HFF-Myc (cell line): ENCODE data around the gene SLC43A1.

Experiments used
- DNase-seq: peaks from one replicate; pipeline ENCODE4 v3.0.0-alpha.2; 2011; ENCODE audit warnings: low read depth; ENCODE audit errors: extremely low read depth
- H3K4me3 ChIP-seq: replicated peaks from 2 replicates; pipeline ENCODE4 v1.5.1; 2011; ENCODE audit warnings: low read depth, mild to moderate bottlenecking, control low read depth, low read length
- TF ChIP-seq, protein P1 (sequence below): IDR thresholded peaks from 2 replicates; pipeline ENCODE4 v1.5.1; 2012; ENCODE audit warnings: mild to moderate bottlenecking, low read depth, low read length, control low read depth; ENCODE audit errors: missing control alignments

The SLC43A1 gene

DNA sequence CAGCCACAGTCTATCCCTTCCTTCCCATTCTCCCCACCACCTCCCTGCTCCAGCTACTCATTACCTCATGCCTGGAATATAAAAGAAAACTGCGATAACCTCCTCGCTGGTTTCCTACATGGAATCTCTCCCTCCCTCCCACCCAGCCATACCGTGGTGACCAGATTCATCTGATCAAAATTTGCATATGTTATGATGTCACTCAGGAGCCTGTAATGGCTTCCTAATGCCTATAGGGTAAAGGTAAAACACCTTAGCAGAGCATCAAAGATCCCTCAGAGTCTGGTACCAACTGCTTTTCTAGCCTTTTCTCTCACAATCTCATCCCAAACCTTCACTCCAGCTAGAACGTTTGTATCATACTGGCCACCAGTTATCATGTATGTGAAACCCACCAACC is 35.6 kb downstream of the SLC43A1 start:
- TF ChIP-seq, protein P1, sequence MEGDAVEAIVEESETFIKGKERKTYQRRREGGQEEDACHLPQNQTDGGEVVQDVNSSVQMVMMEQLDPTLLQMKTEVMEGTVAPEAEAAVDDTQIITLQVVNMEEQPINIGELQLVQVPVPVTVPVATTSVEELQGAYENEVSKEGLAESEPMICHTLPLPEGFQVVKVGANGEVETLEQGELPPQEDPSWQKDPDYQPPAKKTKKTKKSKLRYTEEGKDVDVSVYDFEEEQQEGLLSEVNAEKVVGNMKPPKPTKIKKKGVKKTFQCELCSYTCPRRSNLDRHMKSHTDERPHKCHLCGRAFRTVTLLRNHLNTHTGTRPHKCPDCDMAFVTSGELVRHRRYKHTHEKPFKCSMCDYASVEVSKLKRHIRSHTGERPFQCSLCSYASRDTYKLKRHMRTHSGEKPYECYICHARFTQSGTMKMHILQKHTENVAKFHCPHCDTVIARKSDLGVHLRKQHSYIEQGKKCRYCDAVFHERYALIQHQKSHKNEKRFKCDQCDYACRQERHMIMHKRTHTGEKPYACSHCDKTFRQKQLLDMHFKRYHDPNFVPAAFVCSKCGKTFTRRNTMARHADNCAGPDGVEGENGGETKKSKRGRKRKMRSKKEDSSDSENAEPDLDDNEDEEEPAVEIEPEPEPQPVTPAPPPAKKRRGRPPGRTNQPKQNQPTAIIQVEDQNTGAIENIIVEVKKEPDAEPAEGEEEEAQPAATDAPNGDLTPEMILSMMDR = no peak
- no peak overlapping the region for H3K4me3 ChIP-seq
- DNase-seq = no peak

DNA sequence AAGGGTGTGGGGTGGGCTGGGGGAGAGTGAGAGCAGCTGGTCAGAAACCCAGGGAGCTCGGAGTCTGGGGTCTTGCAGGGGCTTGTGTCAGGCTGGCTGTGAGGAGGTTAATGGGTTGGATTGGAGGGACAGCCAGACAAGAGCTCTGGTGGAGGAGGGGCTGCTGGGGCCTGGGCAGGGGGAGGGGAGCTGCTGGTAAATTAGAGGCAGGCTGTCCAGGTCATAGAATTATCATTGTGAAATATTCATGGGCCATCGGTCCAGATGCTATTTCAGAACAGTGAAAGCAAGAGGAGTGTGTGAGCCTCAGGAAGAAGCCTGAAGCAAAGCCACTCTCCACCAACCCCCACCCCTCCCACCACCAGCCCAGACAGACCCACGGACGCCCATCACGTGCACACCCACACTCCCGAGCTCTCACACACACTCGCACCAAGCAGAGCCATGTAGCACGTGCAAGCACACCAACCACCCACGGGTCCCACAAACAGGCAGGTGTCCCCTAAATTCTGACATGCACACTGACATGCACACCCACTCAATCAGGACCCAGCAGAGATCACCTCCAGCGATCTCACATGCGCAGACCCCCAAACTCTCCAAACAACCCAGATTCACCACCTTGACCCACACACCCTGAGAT is 36.4 kb downstream of the SLC43A1 start:
- H3K4me3 ChIP-seq = no peak overlapping the region
- no peak for DNase-seq
- TF ChIP-seq, protein P1 = no peak

DNA sequence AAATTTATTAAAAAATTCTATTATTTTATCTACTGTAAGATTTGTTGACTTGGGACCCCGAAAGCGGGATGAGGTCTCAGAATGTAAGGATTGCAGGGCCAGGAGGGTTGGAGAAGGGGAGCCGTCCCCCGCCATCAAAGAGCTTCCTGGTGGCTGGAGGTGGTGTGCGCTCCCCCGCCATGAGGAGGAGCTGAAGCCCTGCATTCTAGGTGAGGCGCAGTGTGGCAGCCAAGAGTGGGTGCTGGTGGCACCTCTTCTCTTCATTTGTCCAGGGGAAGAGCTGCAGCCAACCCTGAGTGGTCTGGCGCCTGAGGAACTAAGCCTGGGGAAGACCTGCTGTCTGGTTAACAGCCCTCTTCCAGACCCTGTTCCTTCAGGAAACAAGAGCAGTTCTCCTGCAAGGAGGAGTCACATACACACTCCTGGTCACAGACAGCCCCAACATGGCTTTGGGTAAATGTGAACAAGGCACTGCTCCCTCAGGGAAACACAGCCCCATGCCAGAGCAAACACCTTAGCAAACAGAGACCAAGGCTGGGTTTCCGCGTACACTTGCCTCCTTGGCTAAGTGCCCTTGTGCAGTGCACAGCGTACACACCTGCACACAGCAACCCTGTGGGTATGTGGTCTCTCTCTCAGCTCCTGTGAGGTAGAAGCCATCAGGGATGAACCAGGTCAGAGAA is 37.9 kb downstream of the SLC43A1 start:
- no peak for DNase-seq
- TF ChIP-seq, protein P1 = no peak
- no peak overlapping the region for H3K4me3 ChIP-seq

DNA sequence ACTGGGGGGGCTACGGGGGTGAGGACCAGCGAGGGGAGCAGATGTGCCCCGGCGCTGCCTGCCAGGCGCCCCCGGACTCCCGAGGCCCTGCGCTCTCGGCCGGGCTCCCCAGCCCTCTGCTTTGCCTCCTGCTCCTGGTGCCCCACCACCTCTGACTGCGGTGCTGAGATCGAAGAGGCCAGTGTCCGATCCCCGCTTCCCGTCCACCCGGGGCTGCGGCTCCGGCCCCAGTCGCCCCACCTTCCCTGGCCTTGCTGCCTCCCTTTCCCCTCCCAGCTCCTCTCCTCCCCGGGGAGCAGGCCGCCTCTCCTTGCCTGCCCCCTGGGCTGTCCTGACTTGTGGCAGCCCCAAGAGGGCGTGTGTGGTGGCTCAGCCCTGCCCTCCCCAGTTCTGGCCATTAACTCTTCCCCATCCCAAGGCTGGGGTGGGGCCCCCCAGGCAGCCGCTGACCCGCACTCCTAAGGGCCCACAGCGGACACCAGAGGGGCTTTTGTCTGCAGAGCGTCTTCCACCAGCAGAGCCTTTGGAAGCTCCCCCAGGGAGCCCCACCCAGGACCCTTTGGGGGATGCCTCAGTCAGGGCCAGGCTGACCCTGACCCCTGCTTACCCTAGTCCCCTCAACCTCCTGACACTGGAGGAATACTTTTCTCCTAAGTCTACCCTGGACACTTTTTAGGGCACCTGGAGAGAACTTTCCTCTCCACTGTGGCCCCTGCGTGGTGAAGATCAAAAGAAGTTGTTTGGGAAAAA is 38.6 kb downstream of the SLC43A1 start:
- TF ChIP-seq, protein P1 = peak; percentile 45
- peak overlapping the region; percentile 32 for H3K4me3 ChIP-seq
- no peak for DNase-seq

DNA sequence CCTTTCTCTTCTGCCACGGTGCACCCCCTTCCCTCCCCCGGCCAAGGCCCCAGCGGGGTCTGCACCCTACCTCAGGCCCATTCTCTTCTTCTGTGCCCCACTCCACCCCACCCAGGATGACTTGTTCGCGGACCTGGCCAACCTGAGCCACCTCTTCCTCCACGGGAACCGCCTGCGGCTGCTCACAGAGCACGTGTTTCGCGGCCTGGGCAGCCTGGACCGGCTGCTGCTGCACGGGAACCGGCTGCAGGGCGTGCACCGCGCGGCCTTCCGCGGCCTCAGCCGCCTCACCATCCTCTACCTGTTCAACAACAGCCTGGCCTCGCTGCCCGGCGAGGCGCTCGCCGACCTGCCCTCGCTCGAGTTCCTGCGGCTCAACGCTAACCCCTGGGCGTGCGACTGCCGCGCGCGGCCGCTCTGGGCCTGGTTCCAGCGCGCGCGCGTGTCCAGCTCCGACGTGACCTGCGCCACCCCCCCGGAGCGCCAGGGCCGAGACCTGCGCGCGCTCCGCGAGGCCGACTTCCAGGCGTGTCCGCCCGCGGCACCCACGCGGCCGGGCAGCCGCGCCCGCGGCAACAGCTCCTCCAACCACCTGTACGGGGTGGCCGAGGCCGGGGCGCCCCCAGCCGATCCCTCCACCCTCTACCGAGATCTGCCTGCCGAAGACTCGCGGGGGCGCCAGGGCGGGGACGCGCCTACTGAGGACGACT is 39.3 kb downstream of the SLC43A1 start:
- no peak for DNase-seq
- peak overlapping the region; percentile 32 for H3K4me3 ChIP-seq
- TF ChIP-seq, protein P1 = no peak

DNA sequence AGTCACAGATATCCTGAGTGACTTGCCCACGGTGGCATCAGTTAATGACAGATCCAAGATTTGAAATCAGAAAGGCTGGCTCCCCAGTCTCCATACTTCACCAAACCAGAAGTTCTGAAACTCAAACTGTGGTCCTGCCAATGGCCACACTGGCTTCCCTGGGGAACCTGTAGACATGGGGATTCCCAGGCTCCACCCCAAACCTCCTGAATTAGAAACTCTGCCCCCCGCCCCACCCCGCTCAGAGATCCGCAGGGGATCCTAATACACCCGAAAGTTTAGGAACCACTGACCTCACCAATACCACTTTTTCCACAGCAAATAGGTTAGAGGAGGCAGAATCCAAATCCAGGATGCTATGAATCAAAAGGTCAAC is 39.8 kb downstream of the SLC43A1 start:
- TF ChIP-seq, protein P1 = no peak
- DNase-seq = no peak
- no peak overlapping the region for H3K4me3 ChIP-seq
